Measurements from ENCODE around the gene FRMD5. TPM values are rescaled to one million over a fixed set of nuclear protein-coding genes. Genes with fewer than 3 reads are reported as not detected.
A peak's percentile ranks its signal among the peaks of the same experiment; 100 is the strongest.

The FRMD5 gene
- total RNA-seq, 1 donor from 2014 or later, result 62.4 TPM

DNA sequence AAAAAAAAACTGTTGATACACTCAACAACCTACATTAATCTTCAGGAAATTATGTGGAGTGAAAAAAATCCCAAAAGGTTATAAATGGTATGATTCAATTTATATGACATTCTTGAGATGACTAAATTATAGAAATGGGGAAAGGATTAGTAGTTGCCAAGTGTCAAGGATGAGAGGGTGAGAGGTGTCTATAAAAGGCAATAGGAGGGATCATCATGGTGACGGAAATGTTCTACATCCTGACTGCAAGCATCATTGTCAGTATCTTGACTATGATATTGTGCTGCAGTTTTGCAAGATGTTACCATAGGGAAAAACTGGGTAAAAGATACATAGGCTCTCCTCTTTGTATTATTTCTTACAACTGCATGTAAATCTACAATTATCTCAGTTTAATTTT, 125.6 kb downstream of the FRMD5 start:
- Histone ChIP-seq H3K4me3 (no peak overlapping the region), H3K27ac (replicated peaks) (no peak overlapping the region), H3K27me3 (ENCODE audit: low read depth) (no peaks in the 10 kb centered on the region), H3K36me3 (no peaks in the 10 kb centered on the region), H3K9me3 (replicated peaks) (no peaks in the 10 kb centered on the region), H3K4me1 (no peaks in the 10 kb centered on the region)
- TF ChIP-seq, protein P1, sequence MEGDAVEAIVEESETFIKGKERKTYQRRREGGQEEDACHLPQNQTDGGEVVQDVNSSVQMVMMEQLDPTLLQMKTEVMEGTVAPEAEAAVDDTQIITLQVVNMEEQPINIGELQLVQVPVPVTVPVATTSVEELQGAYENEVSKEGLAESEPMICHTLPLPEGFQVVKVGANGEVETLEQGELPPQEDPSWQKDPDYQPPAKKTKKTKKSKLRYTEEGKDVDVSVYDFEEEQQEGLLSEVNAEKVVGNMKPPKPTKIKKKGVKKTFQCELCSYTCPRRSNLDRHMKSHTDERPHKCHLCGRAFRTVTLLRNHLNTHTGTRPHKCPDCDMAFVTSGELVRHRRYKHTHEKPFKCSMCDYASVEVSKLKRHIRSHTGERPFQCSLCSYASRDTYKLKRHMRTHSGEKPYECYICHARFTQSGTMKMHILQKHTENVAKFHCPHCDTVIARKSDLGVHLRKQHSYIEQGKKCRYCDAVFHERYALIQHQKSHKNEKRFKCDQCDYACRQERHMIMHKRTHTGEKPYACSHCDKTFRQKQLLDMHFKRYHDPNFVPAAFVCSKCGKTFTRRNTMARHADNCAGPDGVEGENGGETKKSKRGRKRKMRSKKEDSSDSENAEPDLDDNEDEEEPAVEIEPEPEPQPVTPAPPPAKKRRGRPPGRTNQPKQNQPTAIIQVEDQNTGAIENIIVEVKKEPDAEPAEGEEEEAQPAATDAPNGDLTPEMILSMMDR (IDR thresholded peaks at IDR 0.05; ENCODE audit: borderline replicate concordance), result no peak
- intact Hi-C loops (cut with micrococcal nuclease), result loop anchor here (5.0 kb wide), 1 partner anchor 162 kb away; no protein-coding TSS in a partner anchor
- no peak for DNase-seq

DNA sequence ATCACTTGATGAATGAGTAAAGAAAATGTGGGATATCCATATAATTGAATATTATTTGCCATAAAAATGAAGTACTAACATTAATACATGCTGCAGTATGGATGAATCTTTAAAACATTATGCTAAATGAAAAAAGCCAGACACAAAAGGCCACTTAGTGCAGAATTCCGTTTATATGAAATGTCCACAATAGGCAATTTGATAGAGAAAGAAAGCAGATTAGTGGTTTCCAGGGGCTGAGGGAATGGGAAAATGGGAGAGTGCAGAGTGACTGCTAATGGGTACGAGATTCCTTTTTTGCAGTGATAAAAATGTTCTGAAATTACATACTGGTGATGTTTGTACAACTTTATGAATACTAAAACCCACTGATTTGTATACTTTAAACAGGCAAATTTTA, 126.7 kb downstream of the FRMD5 start:
- no peak overlapping the region for H3K4me3 ChIP-seq
- no peaks in the 10 kb centered on the region for H3K9me3 ChIP-seq (replicated peaks)
- no peak overlapping the region for H3K27ac ChIP-seq (replicated peaks)
- no peaks in the 10 kb centered on the region for H3K27me3 ChIP-seq (ENCODE audit: low read depth)
- no peaks in the 10 kb centered on the region for H3K4me1 ChIP-seq
- H3K36me3 ChIP-seq, result no peaks in the 10 kb centered on the region
- no peak for DNase-seq
- intact Hi-C loops (cut with micrococcal nuclease), result loop anchor here (5.0 kb wide), 1 partner anchor 161 kb away; no protein-coding TSS in a partner anchor
- TF ChIP-seq, protein P1 (IDR thresholded peaks at IDR 0.05; ENCODE audit: borderline replicate concordance), result no peak

DNA sequence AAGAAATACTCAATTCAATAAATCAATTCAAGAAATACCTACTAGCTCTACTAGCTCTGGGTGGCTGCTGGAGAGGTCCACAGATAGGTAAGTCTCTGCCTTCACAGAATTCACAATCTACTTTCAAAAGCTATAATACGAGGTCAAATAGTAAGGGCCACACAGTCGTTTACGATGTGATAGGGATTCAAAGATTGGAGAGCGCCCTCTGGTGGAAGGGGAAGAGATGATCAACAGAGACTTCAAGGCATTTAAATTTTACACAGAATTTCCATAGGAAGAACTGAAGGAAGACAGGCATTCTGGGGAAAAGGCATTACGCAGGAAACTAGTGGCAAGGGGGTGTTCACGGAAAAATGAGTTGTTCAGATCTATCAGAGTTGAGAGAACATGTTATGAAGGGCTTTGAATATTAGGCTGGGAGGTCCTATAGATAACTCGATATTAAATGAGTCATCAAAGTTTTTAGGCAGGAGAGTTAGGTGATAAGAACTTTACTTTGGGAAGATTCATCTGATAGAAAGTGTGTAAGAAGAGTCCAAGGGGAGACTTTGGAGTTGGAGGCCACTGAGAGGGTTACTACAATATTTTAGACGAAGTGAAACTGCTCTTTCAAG, 128.8 kb downstream of the FRMD5 start:
- no peaks in the 10 kb centered on the region for H3K36me3 ChIP-seq
- H3K27me3 ChIP-seq (ENCODE audit: low read depth), result no peaks in the 10 kb centered on the region
- no peak overlapping the region for H3K27ac ChIP-seq (replicated peaks)
- no peak overlapping the region for H3K4me3 ChIP-seq
- TF ChIP-seq, protein P1 (IDR thresholded peaks at IDR 0.05; ENCODE audit: borderline replicate concordance), result peak; percentile 74
- no peaks in the 10 kb centered on the region for H3K4me1 ChIP-seq
- no peaks in the 10 kb centered on the region for H3K9me3 ChIP-seq (replicated peaks)
- no peak for DNase-seq
- intact Hi-C loops (cut with micrococcal nuclease), result loop anchor here (5.0 kb wide), 1 partner anchor 159 kb away; no protein-coding TSS in a partner anchor

DNA sequence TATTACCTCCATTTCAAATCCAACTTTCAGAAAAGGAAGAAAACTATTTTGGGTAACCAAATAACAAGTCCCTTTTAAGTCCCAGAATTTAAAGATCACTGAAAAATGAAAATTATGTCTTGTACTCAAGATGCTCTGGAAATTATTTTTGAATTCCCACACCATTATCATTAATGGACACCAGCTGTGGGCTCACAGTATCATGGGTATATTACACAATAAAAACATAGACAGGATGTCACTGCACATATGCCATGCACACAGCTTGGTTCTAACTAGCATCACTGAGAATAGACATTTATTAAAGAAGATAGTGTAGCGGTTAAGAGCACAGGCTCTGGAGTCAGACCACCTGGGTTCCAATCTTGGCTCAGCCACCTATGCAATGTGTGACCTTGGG, 130.4 kb downstream of the FRMD5 start:
- Histone ChIP-seq H3K36me3 (no peaks in the 10 kb centered on the region), H3K27ac (replicated peaks) (no peak overlapping the region), H3K9me3 (replicated peaks) (no peaks in the 10 kb centered on the region), H3K4me1 (peaks cover 6% of the 10 kb centered on the region), H3K4me3 (no peak overlapping the region), H3K27me3 (ENCODE audit: low read depth) (no peaks in the 10 kb centered on the region)
- TF ChIP-seq, protein P1 (IDR thresholded peaks at IDR 0.05; ENCODE audit: borderline replicate concordance), result no peak
- intact Hi-C loops (cut with micrococcal nuclease), result loop anchor here (5.0 kb wide), 1 partner anchor 157 kb away; no protein-coding TSS in a partner anchor
- no peak for DNase-seq

DNA sequence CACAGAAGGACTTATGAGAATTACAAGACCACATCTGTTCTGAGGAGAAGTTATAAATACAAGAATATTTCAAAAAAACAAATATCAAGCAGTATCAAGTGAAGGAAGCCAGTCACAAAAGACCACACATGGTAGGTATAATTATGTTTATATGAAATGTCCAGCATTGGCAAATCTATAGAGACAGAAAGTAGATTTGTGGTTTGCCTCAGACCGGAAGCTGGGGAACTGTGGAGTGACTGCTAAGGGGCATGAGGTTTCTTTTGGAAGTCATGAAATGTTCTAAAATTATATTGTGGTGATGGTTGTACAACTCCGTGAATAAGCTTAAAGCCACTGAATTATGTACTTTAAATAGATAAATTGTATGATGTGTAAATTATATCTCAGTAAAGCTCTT, 136.9 kb downstream of the FRMD5 start:
- no peak for DNase-seq
- Histone ChIP-seq H3K27me3 (ENCODE audit: low read depth) (no peaks in the 10 kb centered on the region), H3K4me3 (no peak overlapping the region), H3K4me1 (peaks cover 11% of the 10 kb centered on the region), H3K36me3 (no peaks in the 10 kb centered on the region), H3K9me3 (replicated peaks) (no peaks in the 10 kb centered on the region), H3K27ac (replicated peaks) (no peak overlapping the region)
- intact Hi-C loops (cut with micrococcal nuclease), result loop anchor here (10.0 kb wide), 1 partner anchor 63 kb away; no protein-coding TSS in a partner anchor
- TF ChIP-seq, protein P1 (IDR thresholded peaks at IDR 0.05; ENCODE audit: borderline replicate concordance), result no peak

All from left ventricle myocardium inferior (tissue), 1 donor.